Stimulated activated CD8-positive, alpha-beta memory T cell treated with anti-CD3 and anti-CD28 coated beads, Interleukin-12 subunit alpha, Interleukin-12 subunit beta, amount 100 ng/mL, for 24 hours (primary cell): ENCODE data around the gene HOXB7.

ENCODE experiments used
- DNase-seq: peaks from one replicate; pipeline ENCODE4 v3.0.0-alpha.2; 2020; ENCODE audit errors: extremely low read depth

HOXB7 gene

DNA sequence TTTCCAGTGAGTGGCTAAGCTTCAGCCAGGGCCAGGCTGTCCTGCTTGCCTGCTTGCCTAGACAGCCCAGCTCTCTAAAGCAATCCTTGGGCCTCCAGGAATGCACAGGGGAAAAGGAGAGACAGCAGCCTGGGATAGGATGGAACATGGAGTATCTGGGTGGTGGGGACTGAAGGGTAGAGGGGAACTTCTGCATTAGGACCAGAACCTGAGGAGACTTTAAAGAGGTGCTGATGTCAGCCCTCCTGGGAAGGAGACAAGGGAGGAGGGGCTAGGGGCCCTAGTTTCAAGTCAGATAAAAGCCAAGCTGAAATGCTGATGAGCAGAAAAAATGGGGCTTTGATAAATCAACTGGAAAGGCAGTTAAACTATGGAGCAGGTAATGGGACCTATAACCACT lies 1.8 kb downstream of the HOXB7 start:
- no peak for DNase-seq

DNA sequence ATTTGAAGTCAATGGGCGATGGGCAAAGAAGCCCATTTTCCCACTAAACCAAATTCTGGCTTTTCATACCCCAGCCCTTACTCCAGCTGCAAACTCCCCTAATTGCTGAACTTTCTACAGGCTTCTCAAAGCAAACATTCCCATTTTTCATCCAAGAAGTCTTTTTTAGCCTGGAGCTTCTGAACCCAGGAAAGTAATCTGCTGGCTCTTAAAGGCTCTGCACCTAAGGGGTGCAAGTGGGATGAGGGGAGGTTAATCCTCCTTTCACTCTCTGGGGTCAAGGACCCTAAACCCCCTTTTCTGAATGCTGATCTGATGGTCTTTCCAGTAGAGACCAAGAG lies 2.4 kb downstream of the HOXB7 start:
- no peak for DNase-seq

DNA sequence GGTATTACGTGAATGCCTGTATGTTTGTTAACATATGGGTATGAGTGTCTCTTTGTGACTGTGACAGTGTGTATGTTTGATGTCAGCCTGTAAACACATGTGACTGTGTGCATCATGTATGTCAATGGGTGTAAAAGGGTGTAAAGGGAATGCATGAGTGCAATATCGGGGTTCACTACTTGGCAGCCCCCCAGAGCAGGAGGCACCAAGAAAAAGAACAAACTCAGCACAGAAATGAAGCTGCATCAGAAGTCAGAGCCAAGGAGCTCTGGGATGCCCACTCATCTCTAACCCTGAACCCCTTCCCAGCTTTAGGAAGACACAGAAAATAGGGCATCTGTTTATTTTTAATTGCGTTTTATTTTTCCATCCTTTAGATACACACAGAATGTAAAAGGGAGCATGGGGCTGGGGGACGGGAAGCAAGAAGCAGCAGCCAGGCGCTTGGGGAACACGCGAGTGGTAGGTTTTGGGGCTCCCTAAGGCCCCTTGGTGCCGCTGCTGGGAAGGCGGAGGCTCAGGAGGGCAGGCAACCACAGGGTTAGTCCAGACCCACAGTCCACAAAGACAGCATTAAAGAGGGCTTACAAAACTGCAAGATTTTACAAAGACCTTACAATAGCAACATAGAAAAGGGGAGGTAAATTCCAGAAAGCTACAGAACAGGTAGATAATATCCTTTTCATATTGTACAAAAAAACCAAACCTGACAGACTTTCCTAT lies 3.8 kb downstream of the HOXB7 start:
- no peak for DNase-seq

DNA sequence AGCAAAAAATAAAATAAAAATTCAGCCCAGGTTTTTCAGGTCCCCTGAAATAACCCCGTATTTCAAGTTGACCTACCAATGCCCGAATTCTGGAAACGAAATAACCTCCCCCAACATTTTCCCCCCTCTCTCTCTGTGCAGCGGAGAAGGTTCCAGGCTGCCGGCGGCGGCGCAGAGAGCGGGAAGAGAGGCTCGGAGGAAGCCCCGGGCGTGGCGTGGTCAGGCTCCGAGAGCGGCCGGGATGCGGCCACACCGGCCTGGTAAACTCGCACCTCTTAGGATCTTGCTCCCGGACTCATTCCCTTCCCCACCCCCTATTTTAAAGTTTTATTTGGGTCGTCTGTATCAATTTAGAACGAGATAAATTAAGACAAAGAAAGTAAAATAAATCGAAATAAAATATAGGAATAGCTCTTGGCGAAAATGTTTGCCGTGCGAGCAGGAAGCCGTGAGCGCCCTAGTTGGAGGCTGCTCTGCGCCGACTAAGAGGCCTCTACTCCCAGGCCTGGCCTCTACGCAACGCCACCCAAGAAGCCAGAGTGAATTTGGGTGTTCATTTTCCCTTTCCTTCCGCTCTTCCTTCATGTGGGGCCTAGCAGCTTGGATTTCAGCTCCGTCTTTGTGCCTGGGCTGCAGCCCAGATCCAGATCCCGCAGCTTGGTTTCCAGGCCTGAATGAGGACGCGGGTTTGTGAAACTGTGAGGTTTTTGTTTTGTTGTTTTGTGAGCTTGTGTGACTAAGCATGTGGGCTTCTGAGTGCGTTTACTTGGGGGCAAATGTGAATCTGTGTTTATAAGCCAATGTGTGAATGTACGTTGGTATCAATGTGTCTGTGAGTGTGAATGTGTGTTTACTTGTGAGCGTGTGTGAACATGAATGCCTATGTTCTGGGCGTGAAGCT lies 4.6 kb downstream of the HOXB7 start:
- no peak for DNase-seq

DNA sequence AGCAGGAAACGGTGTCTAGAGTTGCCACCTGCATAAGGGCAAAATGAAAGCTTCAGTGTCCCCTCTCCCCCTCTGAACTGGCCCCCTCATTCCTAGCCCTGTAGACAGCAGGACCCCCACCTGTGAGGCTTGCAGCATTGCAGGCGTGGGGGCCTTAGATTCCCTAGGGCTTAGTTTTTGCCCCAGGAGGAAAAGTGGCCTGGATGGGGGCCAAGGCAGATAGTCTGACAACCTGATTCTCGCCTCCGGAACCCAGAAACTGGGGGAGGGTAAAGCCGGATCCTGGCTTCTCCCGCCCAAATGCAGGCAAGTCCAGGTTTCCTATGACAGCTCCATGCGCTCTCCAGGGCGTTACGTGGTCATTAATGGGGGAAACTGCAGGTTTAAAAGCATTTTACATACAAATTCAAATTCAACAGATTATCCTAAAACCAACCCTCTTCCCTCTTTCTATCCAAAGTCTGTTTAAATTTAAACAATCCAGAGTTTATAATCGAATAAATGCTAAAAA lies 5.4 kb downstream of the HOXB7 start:
- no peak for DNase-seq

DNA sequence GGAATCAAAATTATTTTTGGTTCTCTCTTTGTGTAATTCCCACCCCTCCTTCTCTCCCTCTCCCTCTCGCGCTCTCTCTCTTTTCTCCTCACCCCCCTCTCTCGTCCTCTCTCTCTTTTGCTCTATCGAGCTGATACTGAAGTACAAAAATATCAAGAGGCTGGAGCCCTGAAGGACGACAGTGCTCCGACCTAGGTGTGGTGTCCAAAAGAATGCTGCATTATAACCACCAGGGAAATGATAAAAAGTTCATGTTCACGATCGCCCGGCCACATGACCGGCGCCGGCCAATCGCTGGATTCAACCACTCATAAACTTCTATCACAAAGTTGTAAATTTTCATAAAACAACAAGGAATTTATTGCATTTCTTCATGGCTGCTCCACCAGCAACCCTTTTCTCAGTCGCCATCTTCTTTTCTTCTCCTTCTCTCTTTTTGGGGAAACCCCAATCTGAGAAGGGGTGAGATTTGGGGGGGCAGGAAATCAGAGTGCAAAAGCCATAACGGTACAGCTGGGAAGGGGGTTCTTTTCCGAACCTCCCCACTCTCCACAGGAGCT lies 6.0 kb downstream of the HOXB7 start, which contains the start of gene HOXB6:
Gene HOXB6 (minus strand): TSS at position 217 of the 560 bp plus-strand sequence. CDS start 6,836 bp downstream, outside the sequence.
- DNase-seq, result no peak

DNA sequence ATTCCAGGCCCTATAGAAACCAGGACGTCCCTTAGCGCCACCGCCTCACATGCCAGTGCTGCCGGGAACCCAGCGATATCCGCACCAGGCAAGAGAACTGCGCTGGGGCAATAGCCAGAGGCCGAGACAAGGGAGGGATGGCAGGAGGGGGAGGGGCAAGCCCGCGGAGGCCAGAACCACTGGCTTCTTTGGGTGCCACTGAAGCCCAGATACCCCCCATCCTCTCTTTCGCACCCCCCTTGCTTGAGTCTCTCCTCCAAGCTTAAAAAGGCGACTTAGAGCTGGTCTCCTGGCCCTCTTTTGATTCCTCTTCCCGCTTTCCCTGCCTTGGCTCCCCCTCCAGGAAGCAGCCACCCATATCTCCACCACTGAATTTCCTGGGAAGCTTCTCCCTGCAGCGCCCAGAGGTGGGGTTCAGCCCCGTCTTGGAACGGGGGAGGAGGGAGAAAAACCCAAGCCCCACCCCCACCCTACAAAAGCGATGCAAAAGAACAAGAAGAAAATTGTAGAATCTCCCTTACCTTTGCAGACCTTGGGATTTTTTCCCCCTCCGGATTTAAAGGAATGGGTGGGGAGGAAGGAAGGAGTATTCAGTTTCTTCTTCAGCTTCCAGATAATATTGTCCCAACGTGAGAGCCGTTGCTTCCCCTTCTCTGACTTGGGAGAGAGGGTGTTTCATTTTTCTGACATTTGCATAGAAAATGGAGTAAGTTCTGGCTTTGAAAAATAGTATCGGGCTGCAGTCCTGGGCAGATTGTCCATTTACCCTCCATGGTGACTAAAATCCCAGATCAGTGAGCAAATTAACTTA lies 6.7 kb downstream of the HOXB7 start:
- no peak for DNase-seq

DNA sequence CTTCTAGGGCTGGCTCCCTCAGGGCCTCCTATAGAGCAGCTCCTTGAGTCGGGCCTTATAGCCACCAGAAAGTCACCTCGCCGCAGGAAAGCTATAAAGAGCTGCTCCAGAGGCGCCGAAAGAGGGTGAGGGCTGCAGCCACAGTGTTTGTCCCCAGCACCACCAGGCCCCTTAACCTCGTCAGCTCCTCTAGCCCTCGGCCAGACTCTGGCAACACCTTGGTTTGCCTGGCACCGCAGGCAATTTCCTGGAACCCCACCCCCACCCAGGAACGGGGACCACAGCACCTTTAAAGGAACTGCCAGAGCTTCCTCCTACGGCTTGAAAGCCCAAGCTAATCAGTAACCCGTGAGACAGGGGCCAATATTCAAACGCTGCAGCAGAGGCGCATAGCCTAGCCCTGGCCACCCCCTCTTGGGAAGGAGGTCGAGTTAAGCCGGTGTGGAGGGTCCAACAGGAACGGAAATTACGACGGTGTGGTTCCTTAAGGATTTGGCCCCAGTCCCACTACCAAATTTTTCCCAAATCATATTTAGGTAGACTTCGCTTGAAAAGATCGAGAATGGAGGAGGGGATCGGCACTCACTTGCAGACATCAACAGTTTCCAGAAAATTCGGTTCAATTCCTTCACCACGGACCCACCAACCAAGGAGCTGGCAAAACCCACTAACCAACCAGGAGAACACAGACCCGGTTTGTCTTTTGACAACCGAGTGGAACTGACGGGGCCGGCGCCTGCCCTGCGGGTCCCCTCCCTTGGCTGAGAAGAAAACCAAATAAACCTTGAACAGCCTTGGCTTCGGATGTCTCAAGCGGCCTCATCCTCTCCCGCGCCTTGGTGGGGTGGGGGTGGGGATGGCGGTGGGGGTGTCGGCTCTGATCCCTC lies 9.0 kb downstream of the HOXB7 start:
- no peak for DNase-seq

DNA sequence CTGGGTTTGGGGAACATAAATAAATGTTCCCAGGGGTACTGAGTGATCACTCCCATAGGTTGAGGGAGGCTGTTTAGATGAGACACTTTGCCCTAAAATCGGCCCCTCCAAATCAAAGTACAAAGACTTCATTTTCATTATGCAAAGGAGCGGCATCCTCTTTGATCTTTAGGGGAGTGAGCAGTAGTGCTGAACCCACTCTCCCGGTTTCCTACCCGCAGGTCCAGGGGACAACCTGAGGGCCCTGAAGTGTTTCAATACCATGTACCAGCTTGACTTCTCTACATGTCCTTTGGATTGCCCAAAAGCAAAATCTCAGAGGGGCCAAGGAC lies 9.6 kb downstream of the HOXB7 start:
- no peak for DNase-seq

DNA sequence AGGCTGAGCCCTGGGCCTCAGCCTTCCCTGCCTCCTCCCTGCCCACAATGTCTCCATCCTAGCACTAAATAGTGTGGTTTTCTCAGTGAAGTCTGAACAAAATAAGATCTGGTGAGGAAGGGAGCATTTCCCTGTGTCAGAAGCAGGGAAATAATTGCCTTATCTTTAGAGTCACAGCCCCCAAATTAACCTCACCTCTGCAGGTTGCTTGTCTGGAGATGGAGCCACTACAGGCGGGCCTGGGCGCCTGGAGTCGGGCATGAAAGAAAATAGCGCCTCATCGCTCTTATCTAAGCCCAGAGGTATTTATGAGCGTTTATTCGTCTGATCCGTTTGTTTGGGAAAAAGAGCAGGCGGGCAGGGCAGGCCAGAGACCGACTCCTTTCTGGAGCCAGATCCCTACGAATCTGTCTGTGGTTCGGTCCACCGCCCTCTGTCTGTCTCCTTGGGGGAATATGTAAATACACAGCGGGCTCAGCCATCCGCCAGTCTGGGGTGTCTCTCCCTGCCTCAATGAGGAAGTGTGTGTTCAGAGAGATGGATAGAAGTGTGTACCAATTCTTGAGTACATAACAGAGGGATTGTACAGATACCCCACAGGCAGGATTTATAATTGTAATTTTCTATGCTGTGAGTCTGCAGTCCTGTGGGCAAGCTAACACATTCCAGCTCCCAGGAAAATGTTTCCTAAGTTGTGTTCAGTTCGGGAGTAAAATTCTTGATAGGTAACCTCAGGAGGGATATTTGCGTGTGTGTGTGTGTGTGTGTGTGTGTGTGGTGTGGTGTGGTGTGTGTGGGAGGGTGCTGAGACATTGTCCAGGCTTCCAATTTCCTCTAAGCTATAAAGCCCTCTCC lies 10.3 kb downstream of the HOXB7 start:
- DNase-seq, result no peak

DNA sequence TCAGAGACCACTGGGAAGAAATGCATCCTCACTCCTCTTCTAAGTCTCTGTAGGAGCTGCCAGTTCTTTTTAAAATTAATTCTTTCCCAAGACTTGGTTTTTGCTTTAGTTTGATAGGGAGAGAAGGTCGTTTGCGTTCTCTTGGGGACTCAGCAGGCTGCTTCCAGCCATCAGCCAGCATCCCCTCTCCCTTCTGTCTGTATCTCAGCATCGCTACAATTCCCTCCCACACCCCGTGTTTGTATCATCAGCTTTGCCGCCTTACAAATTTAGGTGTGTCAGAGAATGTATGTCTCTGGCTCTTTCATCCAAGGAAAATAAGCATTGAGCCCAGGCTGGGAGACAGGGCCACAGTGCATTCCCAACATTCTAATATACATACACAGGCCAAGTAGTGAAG lies 11.5 kb downstream of the HOXB7 start:
- no peak for DNase-seq

DNA sequence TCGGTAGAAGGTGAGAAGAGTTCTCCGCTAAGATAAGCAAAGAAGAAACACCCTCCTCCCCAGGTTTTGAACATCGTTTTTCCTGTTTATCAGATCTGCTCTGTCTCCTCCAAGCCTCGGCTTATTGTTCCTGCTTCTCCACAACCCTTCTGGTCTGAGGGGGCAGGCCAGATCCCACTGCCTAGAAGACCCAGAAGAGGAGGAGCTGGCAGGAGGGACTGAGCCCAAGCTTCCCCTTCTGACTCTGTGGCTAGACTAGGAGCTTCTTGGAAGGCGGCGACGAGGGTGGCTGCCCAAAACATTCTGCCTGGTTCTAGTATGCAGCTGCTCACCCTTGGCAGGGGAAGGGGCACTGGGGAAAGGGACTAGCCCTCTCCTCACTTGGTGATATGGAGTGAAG lies 12.1 kb downstream of the HOXB7 start:
- DNase-seq, result no peak

DNA sequence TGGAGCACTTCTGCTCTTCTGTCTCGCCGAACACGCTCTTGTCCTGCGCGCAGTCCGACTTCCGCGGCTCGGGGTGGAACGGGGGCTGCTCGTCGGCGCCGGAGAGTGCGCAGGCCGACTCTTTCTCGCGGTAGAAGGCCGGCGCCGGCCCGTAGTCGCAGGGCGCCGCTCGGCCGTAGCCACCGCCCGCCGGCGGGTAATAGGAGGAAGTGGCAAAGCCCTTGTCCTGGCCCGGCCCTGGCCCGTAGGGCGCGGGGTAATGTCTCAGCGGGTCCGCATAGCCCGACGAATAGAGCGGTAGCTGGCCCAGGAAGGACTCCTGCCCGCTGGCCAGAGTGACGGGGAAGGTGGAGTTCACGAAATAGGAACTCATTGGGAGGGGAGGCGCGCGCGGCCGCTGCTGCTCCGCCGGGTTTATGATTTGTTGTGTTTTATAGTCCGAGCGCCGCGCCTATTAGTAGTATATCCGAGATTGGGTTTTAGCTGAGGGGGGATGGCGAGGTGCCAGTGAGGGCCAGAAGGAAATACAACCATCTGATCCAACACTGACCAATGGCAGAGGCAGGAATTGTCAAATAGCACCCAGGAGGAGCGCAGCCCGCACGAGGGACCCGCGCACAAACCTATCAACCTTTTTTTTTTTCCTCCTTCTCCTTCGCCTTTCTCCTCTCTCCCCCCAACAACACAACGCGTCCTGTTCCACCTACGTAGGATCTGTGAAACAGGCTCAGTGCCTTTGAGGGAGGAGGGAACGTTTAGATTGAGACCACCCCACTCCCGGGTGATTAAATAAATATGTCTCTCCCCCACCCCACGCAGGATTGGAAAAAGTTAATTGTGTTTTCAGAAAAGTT lies 12.8 kb downstream of the HOXB7 start:
- no peak for DNase-seq

DNA sequence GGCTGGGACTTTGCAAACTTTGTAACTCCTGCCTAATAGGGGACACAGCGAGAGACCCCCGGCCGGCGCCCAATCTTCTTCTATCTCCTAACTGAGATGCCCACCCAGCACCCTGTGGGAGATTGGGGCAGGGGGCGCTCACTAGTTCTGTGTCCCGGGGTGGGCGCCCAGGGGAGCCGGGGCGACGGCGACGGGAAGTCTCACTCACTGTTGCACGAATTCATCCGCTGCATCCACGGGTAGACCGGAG lies 13.4 kb downstream of the HOXB7 start:
- DNase-seq, result no peak

DNA sequence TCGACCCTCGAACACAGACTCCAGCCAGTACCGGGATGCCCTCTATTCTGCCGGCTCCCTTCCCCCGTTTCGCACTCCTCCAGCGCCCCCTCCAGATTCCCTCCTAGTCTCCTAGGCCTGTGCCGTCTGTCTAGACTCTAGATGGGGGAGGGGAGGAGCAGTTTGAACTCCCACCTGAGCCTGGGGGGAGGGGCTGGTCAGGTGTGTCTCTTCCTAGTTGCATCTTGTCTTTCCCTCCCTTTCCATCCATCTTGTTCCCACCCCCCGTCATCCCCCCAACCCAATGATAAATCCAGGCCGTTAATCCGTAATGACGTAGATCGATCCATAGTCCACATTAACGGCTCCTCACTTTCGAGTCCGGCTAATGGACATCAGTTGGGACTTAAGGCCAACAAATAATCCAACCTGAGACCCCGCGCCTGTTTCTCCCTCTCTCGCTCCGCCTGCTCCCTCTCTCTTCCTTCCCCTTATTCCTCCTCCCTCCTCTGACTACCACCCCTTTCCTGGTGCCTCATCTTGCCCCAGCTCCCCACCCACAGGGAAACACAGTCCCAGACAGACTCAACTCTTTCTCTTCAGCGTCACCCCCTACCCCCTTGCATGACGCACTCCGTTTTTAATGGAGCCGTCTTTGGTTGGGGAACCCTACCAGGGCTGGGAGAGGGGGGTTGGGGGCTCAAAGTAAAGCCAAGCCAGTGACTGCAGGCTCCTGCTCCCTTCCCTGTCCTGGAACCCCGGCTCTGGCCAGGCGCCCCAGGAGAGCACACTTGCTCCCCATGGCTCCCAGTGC lies 13.9 kb downstream of the HOXB7 start:
- DNase-seq, result no peak

DNA sequence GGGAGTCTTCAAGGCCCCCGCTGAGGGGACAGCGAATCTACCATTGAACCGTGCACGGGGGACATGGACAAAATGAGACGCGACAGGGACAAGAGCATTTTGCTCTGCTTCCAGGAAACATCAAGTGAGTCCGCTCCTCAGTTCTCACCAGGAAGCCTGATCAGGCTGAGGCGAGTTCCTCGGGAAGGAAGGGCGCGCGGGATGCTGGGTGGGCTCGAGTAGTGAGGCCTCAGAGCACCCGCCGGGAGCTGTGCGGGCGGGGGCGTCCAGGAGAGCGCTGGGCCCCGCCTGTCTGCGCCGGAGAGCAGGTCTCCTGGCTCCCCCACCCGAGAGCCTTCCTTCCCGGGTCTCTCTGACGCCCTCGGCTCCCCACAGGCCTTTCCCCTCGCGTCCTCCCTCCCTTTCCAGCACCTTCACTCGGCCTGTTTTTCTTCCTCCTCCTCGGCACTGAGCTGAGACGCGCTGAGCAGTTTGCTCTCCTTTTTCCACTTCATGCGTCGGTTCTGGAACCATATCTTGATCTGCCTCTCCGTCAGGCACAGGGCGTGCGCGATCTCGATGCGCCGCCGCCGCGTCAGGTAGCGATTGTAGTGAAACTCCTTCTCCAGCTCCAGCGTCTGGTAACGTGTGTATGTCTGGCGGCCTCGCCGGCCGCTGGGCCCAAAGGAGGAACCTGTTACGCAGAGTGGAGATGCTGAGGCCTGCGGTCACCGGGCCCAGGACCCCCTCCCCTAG lies 14.7 kb downstream of the HOXB7 start:
- DNase-seq, result no peak

DNA sequence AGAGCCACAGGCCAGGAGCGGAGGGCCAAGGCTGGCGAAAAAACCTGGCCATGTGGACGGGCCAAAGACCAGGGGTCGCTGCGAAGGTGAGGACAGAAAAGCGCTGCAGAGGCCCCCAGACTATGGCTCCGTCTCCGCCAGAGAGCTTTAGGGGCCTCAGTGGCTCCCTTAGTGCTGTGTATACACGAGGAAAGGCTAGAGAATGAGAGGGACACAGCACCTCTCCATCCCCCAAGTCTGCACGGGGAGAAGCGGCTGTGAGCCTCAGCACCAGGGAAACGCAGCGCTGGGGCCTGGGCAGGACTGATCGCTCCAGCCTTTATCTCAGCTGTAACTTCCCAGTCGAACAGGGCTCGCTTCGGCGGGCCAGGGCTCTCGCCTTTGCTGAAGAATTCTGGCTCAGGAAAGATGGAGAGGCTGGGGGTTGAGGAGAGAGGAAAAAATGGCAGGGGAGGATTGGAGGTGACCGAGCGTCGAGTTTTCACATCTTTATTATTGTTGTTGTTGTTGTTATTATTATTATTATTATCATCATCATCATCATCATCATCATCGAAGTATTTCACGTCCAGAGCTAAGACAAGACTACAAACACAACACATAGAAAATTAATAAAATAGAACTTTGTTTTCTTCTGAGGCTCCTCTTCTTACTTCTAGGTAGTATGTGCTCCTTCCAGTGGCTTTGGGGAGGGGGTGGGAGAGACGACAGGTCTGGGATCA lies 15.4 kb downstream of the HOXB7 start:
- DNase-seq, result no peak
